ENCODE measurements around the gene FCGR1A.
"Not testable (repeated sequence)": the region's sequence is repeated elsewhere in the genome, so short reads cannot be mapped to it uniquely, and the experiment has no call there.

Gene FCGR1A

DNA sequence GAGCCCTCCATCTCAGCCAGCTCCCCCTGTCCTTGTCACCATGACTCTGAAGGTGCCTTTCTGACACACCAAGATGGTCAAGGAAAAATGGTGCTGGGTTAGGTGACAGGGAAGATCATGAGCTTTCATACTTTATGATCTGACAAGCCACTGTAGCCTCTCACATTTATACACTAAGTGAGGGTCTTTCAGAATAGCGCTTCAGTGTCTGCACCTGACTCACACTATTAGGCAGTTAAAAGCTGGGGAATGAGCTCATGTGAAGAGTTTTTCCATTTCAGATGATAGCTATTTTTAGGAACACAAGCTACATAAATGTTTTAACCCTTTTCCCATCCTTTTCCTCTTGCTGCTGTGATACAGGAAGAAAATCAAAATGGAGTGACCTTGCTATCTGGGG, 4.2 kb upstream of the FCGR1A start:
- DNase-seq: not testable (repeated sequence)

DNA sequence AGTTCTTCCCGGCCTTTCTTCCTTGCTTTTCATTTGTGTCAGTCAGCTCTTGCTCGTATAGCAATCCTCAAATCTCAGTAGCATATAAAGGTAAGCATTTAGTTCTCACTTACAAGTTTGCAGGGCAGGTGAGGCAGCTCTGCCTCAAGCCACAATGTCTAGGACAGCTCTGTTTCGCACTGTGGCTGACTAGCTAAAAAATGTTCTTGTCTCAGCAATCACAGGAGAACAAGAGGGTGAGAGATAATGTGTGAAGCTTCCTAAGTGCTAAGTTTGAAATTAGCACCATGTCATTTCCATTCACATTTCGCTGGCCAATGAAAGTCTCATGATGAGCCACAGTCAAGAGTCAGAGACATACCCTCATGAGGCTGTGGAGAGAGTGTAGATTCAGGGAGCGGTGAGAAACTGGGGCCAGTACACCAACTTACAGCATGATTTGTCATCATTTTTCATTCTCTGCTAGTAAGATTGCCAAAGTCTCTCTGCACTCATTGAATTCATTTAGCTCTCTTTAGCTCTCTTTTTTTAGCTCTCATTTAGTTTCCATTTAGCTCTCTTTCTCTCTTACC, 995 bp upstream of the FCGR1A start:
- DNase-seq: peak; percentile 43

DNA sequence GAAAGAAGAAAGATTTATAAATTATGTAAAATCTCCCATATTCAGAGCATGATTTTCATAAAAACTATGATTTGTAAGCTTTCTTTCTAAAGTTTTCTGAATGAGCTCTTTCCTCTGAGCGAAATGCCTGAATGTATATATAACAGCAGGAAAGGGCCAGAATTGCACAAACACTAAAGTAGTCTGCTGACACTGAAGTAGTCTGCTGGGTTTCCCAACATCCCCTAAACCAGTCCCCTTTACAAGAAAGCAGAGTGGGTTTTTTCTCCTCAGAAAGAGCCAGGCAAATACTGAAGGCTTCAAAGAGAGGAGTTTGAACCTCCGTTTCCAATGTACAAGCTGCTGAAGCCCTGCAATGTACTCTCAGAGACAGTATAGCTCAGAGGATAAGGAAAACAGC, 795 bp downstream of the FCGR1A start:
- not testable (repeated sequence) for DNase-seq

DNA sequence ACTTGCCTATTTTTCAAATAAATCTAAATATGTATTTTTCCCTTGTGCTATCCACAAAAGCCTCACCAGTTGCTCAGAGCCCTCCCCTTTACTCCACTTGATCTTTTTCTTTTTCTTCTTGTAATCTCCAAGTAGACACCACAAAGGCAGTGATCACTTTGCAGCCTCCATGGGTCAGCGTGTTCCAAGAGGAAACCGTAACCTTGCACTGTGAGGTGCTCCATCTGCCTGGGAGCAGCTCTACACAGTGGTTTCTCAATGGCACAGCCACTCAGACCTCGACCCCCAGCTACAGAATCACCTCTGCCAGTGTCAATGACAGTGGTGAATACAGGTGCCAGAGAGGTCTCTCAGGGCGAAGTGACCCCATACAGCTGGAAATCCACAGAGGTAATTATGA, 1.4 kb downstream of the FCGR1A start:
- DNase-seq: not testable (repeated sequence)

DNA sequence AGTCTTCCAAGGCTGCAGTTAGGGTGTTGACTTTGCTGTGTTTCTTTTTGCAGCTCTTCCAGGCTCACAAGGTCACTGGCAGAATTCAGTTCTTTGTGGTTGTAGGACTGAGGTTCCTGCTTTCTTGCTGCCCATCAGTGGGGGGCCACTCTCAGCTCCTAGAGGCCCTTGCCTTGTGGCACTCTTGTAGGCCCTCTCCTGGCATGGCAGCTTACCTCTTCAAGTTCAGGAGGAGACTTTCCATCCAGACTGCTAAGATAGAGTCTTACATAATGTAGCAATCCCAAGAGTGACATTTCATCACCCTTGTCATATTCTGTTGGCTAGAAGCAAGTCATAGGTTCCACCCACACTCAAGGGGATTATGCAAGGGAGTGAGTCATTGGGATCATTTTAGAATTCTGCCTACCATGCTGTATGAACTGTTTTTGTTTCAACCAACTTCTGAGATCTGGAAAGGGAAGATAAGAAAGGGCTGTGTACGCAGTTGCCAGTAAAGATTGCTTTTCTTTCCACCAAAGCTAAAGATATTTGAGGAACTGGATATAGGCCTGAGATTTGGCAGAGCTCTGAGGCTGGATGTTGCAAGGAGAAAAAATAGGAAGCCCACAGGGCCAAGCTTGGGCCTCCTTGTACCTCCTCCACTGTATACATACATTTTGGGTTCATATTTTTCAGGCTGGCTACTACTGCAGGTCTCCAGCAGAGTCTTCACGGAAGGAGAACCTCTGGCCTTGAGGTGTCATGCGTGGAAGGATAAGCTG, 5.4 kb downstream of the FCGR1A start:
- not testable (repeated sequence) for DNase-seq

DNA sequence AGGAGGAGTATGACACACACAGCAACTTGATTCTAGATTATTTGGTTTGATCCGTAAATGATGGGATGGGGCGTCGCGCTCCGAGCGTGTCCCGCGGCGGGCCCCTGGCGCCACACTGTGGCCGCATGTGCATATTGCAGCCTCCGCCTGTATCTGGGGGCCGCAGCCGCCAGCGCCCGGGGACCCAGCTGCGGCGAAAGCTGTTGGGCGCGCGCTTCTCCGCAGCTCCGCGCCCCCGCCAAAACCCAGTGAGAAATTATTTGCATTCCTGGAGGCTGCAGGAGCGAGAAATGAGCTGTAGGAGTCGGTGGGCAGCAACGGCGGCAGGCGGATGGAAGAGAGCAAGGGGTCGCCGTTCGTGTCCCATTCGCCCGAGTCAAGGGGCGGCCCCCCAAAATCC, 10.0 kb downstream of the FCGR1A start:
- peak; percentile 69 for DNase-seq

DNA sequence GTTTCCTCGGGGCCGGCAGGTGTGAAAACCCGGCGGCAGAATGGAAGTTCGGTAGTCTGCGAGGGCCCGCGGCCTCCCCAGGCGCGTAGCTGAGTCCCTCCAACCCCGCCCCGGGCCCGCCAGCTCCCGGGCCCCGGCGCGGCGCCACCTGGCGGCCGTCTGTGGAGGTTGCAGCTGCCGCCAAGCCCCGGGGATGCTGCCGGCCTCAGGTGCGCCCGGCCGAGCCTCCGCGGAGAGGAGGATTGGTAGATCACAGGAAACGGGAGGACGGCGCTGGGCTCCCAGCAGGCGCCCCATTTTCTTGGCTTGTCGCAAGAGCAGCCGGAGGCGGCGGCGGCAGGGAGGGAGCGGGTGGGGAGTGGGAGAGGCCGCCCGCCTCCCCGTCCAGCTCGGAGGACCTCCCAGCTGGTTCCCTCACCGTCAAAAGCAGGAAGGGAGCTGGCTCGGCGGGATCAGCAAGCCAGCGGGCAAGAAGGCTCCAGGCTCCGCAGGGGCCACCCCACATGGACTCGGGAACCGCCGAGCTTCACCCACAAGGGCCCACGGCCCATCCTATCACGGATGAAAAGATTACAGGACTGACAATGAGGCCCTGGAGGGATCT, 10.5 kb downstream of the FCGR1A start:
- peak; percentile 88 for DNase-seq

DNA sequence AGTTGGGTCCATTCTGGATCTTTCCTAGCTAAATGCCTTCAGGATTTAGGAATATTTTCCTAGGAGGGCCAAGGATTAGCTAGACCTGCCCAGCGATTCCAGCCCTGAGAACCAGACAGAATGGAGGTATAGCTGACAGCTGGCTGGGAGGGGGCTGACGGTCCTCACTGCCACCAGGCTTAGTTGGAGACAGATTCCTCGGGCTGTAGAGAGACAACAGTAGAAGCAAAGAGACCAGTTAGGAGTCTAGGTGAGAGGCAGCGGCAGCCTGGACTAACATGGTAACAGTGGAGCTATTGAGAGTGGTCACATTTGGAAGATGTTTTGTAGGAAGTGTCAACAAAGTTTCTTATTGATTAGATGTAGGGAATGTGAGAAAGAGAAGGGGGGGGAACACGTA, 11.4 kb downstream of the FCGR1A start:
- DNase-seq: not testable (repeated sequence)

DNA sequence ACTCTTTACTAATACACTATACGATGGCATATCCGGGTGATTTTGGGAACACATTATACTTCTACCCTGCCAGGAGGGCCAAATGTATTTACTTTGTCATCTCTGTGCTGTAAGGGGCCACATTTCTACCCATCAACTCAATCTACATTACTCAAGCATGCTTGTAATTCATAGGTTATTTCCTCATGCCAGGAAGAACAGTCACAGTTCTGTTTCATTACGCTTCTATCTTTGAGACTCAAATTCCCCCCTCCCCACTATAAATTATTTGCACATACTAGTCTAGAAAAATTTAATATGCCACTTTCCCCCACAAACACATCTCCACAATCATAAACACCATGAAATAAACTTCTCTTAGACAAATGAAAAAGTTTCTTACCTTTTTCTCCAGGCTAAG, 19.1 kb downstream of the FCGR1A start:
- DNase-seq: not testable (repeated sequence)

DNA sequence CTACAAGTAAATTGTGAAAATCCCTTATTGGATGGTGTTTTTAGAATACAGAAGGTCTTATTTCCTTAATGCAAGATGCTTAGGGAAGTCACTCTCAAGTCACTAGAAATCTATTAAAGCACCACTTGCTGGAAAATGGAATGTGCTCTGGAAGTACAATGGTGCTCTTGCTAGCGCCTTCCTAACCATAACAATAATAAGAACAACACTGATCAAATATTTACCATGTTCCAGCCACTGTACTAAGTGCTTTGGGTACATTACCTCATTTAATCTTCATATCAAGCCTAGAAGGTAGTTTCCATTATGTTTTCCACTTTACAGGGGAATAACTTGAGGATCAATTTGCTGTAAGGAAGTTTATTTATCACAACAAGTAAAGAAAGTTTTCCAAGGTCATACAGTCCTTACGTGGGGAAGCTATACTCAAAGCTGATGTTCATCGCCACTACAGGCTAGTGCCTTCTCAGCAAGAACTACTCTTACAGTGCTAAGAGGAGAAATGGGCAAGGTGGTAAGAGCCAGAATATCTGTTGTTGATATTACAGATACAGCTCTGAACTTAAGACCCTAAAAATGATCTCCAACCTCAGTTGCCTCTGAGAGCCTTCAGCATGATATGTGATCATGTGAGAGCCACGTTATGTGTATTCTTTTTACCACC, 22.1 kb downstream of the FCGR1A start:
- DNase-seq: not testable (repeated sequence)

DNA sequence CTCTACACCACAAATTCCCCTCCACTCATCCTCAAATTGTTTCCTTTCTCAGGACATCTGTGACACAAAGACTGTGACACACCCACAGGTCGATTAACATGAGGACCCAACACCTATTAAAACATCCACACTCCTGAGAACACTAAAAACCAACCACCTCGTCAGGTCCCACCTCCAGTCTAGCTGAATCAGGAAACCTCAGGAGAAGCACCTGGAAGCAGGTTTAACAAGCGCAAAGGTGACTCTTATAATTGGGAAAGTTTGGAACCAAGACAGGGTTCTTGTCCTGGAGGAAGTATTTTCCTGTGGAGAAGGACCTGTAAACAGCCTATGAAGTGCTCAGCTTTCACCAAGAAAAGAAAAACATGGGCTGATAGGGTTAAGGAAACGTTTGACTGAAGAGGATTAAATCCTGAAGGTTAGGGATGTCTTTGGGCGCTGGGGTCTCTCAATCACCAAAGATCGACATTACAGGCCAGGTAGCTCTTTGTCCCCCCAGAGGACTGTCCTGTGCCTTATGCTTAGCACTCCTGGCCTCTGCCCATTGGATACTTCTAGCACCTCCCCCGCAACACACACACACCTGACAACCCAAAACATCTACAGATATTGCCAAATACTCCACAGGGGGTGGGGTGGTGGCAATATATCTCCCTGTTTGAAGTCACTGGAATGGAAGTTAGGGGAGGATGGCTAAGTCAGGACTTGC, 28.4 kb downstream of the FCGR1A start:
- peak; percentile 21 for DNase-seq

DNA sequence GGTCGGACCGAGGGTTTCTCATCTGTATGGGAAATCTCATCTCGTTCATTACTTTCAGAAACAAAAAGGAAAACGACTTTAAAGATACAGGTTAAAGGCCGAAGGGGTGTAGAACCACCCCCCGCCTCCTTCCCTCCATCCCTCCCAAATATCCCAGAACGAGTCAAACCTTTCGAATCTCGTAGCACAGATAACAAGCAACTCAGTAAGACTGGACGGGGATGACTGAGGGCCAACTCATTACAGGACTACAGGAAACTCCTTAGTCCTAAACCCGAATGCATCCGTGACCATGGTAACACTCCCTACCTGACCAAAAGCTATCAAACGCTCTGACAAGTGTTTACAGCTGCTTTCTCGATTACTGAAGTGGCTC, 29.0 kb downstream of the FCGR1A start:
- DNase-seq: peak; percentile 53

DNA sequence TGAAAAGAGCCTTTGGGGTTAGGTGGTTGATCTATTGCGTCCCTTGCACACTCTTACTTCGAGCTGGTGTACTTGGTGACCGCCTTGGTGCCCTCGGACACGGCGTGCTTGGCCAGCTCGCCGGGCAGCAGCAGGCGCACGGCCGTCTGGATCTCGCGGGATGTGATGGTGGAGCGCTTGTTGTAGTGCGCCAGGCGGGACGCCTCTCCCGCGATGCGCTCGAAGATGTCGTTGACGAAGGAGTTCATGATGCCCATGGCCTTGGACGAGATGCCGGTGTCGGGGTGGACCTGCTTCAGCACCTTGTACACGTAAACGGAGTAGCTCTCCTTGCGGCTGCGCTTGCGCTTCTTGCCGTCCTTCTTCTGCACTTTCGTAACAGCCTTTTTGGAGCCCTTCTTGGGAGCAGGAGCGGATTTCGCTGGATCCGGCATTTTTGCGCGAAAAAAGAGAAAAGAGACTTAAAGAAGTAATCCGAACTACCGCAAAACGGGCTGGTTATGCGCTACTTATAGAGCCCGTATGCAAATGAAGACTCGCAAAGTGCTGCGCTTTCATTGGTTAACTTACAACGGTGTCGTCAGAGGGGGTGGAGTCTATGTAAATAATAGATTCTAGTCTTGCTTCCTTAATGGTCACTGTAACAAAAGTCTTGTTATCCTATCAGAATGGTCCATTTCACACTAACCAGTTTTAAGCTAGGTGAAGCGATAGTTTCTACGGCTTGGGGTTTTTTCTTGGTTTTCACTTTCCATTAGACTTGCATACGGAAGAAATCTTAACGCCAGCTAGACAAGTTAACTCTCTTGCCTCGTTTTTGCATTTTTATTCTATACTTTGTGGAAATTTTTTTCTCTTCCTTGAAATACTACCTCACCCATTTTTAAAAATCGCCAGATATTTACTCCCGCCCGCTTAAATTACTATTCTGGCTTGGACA, 29.7 kb downstream of the FCGR1A start:
- DNase-seq: peak; percentile 82

DNA sequence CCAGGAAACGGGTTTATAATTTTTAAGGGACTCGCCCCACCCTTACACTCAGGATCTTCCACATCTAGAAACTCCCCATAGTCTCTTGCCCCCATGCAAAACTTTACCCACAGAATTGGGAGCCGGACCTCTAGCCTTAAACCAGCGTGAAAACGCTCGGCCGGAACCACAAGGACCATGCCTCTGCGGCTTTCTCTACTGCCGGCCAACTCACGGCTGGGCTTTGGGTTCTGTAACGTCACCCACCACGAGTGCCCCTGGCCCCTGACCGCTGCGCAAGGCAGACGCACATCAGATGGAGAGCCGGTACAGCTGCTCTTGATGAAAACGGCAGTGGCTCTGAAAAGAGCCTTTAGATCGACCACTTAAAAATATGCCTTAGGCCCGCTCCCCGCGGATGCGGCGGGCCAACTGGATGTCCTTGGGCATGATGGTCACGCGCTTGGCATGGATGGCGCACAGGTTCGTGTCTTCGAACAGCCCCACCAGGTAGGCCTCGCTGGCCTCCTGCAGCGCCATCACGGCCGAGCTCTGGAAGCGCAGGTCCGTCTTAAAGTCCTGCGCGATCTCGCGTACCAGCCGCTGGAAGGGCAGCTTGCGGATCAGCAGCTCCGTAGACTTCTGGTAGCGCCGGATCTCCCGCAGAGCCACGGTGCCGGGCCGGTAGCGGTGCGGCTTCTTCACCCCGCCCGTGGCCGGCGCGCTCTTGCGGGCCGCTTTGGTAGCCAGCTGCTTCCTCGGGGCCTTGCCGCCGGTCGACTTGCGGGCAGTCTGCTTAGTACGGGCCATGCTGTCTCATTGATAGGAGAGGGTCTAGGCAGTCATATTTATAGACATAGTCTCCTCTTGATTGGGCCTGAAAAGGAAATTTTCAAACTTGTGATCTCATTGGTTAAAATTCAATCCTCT, 30.7 kb downstream of the FCGR1A start:
- peak; percentile 63 for DNase-seq

DNA sequence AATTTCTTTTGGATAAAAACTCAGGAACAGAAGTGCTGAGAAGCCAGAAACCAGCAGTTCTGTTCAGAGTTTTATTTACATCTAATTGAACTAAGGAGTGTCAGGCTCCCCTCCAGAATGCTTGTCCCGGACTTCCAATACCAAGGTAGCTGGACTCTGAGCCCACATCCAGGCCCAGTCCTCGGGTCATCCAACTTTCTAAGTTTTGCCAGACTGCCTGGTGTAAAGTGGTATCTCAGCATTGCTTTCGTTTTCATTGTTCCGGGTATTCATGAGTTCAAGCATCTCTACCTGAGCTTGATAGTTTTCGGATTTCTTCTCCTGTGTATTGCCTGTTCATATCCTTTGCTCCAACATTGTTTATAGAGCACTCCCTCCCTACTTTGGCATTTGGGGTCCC, 37.9 kb downstream of the FCGR1A start:
- DNase-seq: not testable (repeated sequence)

DNA sequence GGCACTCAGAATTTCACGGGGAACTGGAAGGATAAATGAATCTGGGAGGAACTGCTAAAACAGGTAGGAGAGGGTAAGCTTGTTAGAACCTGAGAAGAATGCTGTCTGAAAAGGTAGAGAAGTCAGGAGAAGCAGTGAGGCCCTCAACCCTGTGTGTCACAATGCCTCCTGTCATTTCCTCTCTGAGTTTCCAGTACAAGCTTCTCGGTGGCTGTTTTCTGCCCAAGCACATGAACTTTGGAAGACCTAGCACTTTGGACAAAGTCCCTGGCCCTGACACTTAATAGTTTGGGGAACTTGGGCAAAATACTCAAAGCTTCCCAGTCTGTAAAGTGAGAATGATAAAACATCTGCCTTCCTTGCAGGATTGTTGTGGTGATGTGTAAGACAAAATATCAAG, 44.1 kb downstream of the FCGR1A start:
- not testable (repeated sequence) for DNase-seq

DNA sequence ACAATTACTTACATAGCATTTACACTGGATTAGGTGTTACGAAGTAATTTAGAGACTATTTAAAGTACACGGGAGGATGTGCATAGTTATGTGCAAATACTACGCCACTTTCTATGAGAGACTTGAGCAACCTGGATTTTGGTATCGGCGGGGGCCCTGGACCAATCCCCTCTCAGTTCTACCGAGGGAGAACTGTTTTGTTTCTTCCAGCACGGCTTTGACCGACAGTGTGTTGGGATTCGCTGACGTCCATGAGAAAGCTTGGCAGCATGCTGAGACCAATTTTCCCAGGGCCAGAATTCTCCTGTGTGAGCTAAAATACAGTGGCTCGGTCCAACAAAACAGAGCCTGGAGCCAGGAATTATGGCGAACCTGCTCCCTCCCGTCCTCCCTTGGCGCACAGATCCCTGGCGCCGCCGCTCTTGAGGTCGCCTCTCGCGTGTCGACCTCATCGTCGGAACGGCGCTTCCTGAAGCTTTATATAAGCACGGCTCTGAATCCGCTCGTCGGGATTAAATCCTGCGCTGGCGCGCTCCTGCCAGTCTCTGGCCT, 49.3 kb downstream of the FCGR1A start:
- DNase-seq: not testable (repeated sequence)

DNA sequence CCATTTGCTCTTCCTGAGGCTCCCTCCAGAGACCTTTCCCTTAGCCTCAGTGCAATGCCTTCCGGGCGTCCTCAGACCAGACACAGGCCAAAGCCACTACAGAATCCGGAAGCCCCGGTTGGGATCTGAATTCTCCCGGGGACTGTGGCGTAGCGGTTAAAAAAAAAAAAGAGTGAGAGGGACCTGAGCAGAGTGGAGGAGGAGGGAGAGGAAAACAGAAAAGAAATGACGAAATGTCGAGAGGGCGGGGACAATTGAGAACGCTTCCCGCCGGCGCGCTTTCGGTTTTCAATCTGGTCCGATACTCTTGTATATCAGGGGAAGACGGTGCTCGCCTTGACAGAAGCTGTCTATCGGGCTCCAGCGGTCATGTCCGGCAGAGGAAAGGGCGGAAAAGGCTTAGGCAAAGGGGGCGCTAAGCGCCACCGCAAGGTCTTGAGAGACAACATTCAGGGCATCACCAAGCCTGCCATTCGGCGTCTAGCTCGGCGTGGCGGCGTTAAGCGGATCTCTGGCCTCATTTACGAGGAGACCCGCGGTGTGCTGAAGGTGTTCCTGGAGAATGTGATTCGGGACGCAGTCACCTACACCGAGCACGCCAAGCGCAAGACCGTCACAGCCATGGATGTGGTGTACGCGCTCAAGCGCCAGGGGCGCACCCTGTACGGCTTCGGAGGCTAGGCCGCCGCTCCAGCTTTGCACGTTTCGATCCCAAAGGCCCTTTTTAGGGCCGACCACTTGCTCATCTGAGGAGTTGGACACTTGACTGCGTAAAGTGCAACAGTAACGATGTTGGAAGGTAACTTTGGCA, 50.0 kb downstream of the FCGR1A start:
- DNase-seq: not testable (repeated sequence)

DNA sequence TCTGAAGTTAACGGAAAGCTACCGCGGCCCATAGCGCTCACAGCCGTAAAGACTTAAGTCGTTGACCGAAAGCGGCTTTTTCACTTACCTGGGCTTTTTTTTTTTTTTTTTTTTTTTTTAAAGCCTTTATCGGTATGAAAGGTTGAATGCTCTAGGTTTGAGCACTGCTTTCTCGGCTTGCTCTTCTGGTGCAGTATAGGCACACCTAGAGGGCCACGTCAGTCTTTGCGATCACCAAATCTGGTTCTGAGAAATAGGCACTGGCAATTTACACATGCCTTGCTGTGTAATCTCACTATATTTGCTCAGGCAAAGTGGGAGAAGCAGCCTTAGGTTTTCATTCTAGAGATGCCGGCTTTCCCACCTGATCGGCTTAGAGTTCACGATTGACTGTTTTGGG, 50.6 kb downstream of the FCGR1A start:
- not testable (repeated sequence) for DNase-seq

DNA sequence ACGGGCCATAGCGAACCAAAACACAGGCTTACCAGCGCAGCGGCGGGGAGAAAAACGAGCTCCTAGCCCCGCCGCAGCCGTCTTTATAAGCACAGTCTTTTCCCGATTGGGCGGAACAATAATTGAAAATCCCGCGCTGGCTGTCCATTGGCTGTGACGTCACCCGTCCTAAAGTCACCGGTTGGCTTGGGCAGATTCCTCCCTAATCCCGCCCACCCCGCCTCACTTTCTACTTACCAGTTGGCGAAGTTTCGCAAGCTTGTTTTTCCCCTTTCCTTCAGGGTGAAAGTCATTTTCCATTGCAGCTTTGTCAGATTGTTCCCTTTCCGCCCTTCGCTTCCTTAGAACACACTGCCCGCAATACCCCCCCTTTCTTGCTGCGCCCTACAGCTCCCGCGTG, 58.7 kb downstream of the FCGR1A start:
- DNase-seq: not testable (repeated sequence)
